Peyer's patch (tissue), 4 donors: Measurements from ENCODE around the gene PLCB2.

Experiments used
- POLR2A ChIP-seq, 2 donors: fragments of 450-650 bp; IDR thresholded peaks; one replicate each; pipeline ENCODE4 v1.5.1; 2017; ENCODE audit warnings: antibody characterized with exemption in 2 of 2, mild to moderate bottlenecking in 2 of 2, moderate library complexity in 2 of 2
- TF ChIP-seq, protein P1 (sequence below), 6 experiments: fragments of 450-650 bp in 4 of 6; fragments of 200-600 bp in 2 of 6; sonication (generic) in 1 of 6; IDR thresholded peaks; one replicate each; pipeline ENCODE4 v1.5.1; 2017 to 2019; ENCODE audit warnings: antibody characterized with exemption in 6 of 6, mild to moderate bottlenecking in 3 of 6, moderate library complexity in 1 of 6

DNA sequence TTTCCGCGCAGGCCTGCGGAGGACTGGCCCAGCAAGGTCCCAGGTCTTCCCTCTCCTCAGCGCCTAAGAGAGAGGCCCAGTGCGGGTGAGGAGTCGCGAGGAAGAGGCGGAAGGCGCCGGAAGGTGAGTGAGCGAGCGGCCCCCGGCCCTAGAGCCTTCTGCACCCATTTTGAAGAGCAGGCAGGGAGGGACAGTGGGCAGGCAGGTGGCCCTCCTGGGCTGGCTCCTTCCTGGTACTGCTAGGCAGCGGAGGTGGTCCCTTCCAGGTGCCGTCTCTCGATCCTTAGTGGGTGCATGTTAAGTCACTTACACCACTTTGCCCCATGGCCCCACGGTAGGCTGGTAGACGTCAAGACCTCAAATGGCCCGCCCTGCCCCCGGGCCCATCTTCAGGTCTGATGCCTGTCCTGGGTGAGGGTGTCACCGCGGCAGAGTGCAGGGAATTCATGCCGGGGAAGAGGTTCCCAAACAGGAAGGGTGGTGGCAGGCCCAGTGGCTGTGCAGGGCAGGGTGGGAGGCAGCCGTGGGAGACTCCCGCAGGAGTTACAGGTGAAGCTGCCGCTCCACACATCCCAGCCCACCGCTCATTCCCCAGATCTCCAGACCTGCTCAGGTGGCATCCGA is 54.5 kb downstream of the PLCB2 start:
- TF ChIP-seq, protein P1, sequence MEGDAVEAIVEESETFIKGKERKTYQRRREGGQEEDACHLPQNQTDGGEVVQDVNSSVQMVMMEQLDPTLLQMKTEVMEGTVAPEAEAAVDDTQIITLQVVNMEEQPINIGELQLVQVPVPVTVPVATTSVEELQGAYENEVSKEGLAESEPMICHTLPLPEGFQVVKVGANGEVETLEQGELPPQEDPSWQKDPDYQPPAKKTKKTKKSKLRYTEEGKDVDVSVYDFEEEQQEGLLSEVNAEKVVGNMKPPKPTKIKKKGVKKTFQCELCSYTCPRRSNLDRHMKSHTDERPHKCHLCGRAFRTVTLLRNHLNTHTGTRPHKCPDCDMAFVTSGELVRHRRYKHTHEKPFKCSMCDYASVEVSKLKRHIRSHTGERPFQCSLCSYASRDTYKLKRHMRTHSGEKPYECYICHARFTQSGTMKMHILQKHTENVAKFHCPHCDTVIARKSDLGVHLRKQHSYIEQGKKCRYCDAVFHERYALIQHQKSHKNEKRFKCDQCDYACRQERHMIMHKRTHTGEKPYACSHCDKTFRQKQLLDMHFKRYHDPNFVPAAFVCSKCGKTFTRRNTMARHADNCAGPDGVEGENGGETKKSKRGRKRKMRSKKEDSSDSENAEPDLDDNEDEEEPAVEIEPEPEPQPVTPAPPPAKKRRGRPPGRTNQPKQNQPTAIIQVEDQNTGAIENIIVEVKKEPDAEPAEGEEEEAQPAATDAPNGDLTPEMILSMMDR (IDR thresholded peaks at IDR 0.05), result no peak
- no peak for TF ChIP-seq POLR2A (IDR thresholded peaks at IDR 0.05)
